Medulla oblongata (tissue), 1 donor: ENCODE data around the gene LAMA5.
A peak's percentile ranks its signal among the peaks of the same experiment; 100 is the strongest.

Source experiments
- DNase-seq: peaks from one replicate; pipeline ENCODE4 v3.0.0-alpha.2; 2015; ENCODE audit errors: extremely low spot score

LAMA5 gene

DNA sequence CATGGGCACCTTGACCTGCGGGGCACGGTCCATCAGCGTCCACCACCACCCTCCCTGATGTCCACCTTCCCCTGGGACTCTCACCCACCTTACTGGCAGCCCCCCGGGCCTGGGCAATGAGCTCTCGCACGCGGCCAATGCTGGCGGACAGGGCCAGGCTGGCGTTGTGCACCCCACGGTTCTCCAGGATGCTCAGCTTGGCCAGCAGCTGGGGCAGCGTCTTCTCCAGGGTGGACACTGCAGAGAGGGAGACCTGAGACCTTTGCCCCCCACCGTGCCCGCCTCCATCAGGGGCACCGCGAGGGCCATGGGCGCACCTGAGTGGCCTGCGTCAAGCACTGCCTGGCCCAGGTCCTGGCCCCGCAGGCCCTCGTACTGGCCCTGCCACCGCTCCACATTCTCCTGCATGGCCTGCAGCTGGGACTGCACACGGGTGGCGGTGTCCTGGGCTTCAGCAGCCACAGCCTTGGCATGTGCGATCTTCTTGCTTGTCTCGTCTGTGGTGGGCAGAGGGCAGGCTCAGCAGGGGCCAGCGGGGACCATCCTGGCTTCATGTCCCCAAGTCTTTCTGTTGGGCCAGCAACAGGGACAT, 52.3 kb downstream of the LAMA5 start:
- DNase-seq: no peak

DNA sequence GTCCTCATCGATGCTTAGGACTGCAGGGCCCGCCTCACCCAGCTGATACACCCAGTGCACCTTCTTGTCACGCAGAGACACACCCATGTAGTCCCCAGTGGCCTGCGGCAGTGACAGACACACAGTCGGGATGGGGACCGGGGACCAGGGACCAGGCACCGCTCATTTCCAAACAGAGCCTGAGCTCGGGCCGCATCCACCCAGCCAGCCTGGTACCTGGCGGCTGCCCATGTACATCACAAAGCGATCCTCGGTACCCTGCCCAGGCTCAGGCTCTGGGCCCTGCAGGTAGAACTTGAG, 52.8 kb downstream of the LAMA5 start:
- no peak for DNase-seq

DNA sequence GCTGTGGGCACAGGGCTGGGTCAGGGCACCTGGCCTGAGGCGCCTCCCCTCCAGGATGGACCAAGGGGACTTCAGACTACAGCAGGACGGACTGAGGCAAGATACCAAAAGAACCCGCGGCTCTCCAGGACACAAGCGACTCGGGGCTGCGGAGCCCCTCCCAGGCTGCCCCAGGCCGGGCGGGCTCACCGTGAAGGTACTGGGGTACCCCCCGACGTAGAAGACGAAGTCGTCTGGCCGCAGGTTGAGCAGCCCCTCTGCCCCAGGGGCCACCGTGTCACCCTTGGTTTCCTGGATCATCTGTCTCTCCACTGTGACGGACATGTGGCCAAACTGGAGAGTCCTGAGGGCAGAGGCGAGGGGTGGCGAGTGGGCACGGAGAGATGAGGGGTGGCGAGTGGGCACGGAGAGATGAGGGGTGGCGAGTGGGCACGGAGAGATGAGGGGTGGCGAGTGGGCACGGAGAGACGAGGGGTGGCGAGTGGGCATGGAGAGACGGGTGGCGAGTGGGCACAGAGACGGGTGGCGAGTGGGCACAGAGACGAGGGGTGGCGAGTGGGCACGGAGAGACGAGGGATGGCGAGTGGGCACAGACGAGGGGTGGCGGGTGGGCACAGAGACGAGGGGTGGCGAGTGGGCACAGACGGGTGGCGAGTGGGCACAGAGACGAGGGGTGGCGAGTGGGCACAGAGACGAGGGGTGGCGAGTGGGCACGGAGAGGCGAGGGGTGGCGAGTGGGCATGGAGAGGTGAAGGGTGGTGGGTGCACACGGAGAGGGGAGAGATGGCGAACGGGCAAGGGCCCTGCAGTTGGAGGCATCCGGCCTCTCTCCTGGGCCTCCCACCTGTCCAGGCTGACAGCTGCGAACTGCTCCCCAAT, 53.4 kb downstream of the LAMA5 start:
- DNase-seq: no peak

DNA sequence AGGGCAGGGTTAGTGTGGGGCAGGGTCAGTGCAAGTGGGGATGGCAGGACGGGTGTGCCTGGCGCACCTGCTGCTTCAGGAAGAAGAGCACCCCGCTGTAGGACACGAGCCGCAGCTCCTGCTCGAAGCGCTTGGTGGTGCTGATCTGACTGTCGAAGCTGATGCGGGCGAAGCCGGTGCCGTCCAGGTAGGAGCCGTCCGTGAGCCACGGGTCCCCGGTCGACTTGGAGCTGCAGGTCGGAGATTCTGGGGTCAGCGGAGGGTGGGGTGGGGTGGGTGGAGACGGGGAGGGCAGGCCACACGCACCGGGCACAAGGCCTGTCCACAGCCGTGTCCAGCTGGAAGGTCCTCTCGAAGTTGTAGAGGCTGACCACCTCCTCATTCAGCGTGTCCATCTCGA, 54.1 kb downstream of the LAMA5 start:
- no peak for DNase-seq

DNA sequence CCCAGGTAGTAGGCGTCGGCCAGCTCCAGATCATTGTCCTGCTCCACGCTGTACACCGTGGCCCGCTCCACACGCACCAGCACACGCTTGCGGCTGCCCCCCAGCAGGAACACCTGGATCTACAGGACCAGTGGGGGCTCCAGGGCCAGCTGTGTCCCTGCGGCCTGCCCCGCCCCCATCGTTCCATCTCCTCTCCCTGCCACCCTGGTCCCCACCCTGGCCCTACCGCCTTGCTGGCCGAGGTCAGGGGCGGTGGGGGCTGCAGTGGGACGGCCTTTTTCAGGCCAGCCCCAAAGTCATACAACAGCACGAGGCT, 54.5 kb downstream of the LAMA5 start:
- no peak for DNase-seq

DNA sequence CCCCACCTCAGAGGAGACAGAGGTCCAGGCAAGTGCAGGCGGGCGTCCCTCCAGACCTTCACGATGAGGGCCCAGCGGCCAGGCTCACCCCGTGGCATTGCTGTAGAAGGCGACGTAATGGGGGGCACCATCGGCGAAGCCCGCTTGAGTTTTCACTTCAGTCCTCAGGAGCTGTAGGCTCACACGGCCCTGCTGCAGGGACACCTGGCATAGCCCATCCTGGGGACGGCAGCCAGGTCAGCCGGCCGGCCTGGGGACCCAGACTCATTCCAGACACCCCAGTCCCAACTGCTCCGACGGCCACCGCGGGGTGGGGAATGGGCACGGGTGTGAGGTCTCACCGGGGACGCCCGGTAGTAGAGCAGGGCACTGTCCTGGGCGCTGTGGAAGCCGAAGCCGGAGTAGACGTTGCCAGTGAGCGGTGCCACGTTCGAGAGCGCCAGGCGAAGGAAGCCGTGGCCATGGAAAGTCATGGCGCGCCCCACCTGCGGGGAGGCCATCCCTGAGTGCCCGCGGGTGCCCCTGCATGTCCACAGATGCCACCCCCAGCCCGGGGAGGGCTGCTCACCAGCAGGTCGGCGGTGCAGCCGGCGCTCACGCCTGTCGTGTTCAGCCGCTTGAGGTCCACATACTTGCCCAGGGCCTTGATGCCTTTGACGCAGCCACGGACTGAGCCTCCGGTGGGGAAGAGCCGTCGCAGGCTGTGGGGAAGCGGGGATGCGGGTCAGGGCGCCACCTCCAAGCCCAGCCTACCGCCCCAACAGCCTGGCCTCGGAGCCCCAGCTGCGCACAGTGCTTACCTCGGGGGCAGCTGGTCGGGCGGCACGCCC, 55.1 kb downstream of the LAMA5 start:
- no peak for DNase-seq

DNA sequence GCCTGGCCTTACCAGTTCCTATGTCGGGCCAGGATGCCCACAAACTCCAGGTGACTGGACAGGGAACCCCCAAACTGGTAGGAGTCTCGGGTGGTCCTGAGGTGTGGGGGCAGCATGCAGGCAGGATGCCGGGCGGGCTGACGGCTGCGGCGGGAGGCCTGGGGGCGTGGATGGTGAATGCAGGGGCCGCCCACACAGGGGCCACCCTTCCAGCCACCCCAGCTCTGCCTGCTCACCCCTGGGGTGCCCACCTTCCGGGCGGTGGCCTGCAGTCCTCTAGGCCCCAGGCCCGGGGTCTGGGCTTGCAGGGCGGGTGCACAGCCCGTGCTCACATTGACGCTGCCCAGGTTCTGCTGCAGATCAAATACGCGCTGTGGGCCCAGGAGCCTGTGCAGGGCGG, 56.0 kb downstream of the LAMA5 start:
- no peak for DNase-seq

DNA sequence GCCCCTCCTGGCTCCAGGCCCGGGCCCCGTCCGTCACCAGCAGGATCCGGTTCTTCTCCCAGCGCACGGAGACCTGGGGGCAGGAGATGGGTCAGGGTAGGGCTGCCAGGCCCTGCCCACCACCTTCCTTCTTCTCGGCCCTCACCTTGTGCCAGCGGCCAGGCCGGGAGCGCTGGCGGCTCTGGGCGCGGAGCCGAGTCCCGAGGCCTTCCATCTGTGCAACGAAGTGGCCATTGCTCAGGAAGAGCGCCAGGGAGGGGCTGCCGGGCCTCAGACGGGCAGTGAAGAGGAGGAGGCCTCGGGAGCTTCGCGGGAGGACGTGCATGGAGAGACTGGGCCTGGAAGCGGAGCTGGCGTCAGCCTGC, 56.4 kb downstream of the LAMA5 start:
- DNase-seq: no peak

DNA sequence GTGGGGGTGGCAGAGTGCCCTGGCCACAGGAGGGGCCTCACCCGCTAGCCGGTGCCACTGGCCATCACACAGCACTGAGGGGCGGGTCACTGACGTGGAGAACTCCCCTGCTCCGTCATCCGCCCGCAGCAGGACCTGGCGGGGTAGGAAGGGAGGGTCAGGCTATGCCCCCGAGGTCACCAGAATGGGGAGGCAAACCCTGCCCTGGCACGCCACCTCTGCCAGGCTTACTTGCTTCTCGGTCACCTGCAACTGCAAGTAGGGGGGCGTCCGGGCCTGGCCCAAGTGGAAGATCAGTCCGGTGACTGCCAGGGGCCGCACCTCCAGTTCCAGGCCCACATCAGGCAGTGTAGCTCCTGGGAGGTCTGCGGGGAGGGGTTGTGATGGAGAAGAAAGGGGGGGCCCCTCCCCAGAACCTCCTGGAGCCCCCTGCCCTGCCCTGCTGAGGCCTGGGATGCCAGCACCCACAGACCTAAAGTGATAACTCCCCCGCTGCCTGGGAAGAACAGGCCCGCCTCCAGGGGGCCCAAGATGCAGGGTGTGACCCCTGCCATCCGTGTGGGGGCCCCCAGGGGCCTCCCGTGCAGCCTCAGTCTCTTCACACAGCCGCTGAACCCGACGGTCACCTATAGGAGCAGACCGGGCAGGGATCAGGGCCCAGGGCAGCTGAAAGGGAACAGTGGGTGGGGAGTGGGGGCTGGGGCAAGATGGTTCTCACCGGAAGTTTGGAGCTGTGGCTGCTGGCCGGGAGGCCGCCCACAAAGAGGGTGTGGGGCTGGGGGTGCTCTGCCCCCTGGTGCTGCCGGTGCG, 57.0 kb downstream of the LAMA5 start:
- no peak for DNase-seq

DNA sequence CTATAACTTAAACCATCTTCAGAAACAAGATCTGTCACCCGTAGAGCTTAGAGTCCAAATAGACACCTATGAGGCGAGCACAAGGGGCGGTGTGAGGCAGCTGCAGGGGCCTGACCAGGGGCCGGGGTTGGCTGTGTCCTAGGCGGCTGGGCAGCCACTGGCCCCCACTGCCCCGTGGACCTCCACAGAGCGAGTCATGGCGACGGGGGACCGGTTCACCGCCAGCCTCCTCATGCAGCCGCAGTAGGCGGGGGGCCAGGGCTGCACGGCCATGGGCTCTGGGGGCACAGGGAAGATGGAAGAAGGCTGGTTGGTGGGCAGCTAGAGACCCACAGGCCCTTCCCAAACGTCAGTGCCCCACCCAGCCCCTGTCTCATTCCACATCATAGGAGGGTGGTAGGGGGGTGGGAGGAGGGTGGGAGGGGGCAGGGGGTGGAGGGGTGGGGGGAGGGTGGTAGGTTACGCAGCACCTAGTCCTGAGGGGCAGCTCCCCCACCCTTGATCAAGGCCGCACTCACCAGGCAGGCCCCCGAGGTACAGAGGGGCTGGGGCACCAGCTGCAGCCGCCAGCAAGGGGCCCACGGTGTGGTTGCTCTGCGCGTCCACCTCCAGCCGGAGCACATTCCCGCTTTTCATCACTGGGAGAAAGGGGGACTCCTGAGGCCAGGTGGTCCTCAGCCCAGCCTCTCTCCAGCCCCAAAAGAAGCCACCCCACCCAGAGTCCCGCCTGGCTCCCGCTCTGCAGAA, 57.7 kb downstream of the LAMA5 start:
- DNase-seq: no peak

DNA sequence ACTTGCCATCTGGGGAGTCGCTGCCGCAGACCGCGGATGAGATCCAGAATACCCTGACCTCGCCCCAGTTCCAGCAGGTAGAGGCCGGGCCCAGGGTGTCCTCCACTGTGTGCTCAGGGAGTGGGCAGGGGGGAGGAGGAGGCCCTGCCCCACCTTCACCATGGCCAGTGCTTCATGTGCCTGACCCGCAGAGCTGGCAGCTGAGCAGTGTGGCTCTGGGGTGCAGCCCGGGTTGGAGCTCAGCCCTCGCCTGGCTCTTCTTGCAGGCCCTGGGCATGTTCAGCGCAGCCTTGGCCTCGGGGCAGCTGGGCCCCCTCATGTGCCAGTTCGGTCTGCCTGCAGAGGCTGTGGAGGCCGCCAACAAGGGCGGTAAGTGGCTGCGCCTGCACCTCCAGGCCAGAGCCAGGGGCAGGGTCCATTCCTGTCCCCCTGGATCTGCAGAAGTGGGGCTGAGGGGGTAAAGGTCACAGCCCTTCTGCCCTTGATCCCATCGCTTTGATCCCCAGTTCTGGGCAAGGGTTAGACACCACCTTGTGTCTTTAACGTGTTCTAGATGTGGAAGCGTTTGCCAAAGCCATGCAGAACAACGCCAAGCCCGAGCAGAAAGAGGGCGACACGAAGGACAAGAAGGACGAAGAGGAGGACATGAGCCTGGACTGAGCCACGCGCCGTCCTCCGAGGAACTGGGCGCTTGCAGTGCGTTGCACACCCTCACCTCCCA, 58.9 kb downstream of the LAMA5 start:
- peak; percentile 69 for DNase-seq

DNA sequence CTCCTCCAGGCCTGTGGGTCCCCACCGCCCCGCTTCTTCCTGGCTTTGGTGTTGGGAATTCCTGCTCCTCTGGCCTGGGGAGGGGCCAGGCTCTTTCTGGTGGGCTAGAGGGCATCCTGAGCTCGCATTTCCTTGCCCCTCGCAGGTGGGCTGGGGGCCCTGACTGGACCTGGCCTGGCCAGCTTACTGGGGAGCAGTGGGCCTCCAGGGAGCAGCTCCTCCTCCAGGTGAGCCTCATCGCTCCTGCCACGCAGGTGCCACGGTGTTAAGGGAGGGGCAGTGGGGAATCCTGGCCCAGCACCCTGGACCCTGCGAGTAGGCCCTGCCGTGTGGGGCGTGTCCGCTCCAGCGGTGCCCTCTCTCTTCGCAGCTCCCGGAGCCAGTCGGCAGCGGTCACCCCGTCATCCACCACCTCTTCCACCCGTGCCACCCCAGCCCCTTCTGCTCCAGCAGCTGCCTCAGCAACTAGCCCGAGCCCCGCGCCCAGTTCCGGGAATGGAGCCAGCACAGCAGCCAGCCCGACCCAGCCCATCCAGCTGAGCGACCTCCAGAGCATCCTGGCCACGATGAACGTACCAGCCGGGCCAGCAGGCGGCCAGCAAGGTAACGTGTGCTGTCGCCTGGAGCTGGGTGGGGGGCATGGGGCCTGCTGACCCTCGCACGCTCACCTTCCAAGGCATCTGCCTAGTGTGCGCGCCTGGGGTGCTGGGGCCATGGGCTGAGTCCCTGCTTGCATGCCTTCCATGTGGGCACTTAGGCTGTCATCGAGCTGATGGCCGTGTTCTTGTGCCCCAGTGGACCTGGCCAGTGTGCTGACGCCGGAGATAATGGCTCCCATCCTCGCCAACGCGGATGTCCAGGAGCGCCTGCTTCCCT, 59.6 kb downstream of the LAMA5 start:
- no peak for DNase-seq

DNA sequence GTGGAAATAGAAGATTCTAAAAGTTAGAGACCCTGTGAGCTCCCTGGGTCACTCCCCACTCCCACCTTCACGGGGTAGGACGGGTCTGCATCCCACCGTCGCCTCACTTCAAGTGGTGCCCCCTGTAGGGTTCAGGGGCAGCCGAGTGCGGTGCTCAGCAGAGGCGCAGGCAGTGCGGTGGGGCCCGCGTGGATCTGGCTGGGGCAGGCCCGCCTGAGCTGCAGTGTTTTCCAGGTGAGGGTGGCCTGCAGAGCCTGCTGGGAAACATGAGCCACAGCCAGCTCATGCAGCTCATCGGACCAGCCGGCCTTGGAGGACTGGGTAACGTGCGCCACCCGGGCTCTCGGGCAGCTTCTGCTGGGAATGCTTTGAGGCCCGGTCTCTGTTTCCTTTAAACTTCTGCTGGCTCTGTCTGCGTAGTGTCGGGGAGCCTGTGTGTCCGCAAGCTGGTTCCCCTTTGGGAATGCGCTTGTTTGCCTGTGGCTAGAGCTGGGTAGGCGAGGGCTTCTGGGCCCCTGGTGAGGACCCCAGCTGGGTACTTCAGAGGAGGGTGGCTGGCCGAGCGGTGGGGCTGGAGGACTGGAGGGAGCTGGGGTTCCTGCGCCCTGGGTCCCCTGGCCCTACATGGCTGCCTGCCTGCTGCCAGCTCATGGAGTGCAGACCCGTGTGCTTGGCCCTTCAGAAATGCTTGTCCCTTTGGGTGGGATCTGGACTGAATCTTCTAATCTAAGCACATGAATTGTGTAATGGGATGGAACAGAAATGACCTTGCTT, 60.5 kb downstream of the LAMA5 start:
- no peak for DNase-seq

DNA sequence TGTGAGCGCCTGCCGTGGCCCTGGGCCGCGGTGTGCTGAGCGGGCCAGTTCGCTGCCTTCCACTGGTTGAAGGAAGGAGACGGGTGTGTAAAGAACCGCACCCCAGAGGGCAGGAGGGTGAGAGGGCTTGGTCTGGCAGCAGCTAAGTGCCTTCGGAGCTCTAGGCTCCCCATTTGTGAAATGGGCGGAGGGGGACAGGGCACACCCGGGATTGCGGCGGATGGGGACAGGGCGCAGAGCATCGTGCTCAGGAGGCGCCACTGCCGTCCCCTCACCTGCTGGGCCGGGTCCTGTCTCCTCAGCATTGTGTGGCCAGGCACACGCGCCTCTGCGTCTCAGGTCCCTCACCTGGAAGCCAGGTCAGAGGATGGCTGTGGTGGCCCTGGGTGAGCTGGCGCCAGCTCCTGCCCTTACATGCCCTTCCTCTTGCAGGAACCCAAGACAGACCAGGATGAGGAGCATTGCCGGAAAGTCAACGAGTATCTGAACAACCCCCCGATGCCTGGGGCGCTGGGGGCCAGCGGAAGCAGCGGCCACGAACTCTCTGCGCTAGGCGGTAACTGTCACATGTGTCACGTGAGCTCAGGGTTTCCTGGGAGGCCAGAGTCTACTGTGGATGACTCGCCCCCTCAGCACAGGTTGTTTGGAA, 61.2 kb downstream of the LAMA5 start:
- no peak for DNase-seq

DNA sequence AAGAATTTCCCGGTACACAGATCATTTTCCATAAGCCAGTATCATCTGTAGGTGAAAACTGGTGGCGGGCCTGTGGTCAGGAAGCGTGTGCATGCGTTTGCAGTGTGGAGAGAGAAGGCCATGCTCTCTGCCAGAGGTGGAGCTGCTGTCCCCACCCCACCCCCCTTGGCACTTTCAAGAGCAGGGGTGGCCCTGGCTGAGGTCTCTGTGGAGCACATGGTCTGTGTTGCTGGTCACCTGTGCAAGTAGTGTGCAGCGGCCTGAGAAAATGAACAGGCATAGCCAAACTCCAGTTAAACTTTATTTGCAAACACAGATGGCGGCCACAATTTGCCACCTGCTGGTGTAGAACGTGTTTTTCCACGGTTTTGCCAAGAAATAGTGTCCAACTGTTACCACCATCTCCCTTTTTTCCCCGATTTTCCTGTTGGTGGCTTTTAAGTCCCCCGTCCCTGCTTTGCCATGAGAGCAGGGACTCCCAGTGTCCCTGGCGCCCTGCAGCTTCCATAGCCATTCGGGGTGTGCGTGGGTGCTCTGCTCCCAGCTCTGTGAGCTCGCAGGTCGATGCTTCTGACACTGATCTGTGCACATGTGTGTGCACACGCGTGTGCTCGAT, 61.9 kb downstream of the LAMA5 start:
- DNase-seq: no peak

DNA sequence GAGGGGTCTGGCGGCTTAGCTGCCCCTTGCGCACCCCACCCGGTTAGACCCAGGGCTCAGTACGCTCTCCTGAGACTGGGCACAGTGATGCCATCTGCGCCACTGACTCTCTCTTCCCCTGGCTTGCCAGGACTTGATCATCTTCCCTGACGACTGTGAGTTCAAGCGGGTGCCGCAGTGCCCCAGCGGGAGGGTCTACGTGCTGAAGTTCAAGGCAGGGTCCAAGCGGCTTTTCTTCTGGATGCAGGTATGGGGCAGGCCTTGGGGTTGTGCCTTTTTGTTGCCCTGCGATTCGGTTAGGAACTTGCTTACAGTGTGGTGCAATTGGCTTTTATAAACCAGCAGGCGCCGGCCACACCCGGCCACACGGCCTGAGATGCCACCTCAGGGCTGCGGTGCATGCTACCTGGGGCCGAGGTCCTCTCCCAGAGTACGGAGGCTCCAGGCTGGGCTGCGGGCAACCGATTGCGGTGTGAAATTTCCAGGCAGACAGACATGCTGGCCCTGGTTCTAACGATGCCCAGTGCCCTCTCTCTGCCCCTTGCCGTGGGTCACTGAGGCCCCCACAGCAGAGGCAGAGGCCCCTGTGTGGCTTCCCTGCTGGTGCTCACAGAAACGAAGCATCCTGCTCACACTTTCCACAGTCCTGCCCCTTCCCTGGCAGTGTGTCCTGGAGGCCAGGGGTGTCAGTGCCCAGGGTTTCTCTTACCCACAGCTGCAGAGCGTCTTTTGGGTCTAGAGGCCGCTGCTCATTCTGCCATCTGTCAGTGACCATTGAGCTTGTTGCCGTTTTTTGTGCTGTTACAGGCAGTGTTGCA, 62.6 kb downstream of the LAMA5 start:
- no peak for DNase-seq
